Vagina (tissue), 2 donors: ENCODE data around the gene SPAG9. TPM values are rescaled to one million over a fixed set of nuclear protein-coding genes. Genes with fewer than 3 reads are reported as not detected.

Experiments used
- DNase-seq, 2 donors: peaks; one replicate each; pipeline ENCODE4 v3.0.0-alpha.2; 2017; ENCODE audit errors: extremely low spot score in 2 of 2
- H3K27ac ChIP-seq: fragments of 200-600 bp; sonication (generic); one replicate; pipeline ENCODE4 v1.5.1; 2019
- H3K27me3 ChIP-seq: fragments of 200-600 bp; sonication (generic); one replicate; pipeline ENCODE4 v1.5.1; 2019
- H3K36me3 ChIP-seq, 2 donors: fragments of 200-600 bp; sonication (generic); one replicate each; pipeline ENCODE4 v1.5.1; 2017 to 2019
- H3K4me1 ChIP-seq: fragments of 200-600 bp; sonication (generic); one replicate; pipeline ENCODE4 v1.5.1; 2019
- H3K4me3 ChIP-seq, 2 donors: fragments of 200-600 bp; sonication (generic); 1 replicate in 1 of 2; 2 replicates in 1 of 2; pipeline ENCODE4 v1.5.1; 2016 to 2019
- H3K9me3 ChIP-seq: fragments of 200-600 bp; sonication (generic); one replicate; pipeline ENCODE4 v1.5.1; 2019
- CTCF ChIP-seq, 3 experiments: fragments of 450-650 bp in 2 of 3; fragments of 200-600 bp in 1 of 3; sonication (generic) in 1 of 3; IDR thresholded peaks; one replicate each; pipeline ENCODE4 v1.5.1; 2017 to 2019; ENCODE audit warnings: antibody characterized with exemption in 3 of 3, mild to moderate bottlenecking in 2 of 3, moderate library complexity in 2 of 3
- POLR2A ChIP-seq, 2 donors: fragments of 450-650 bp; IDR thresholded peaks; one replicate each; pipeline ENCODE4 v1.6.1; 2017; ENCODE audit warnings: antibody characterized with exemption in 2 of 2, mild to moderate bottlenecking in 2 of 2, moderate library complexity in 2 of 2
- POLR2AphosphoS5 ChIP-seq, 2 donors: sonication (generic); formaldehyde crosslinking; IDR thresholded peaks; one replicate each; pipeline ENCODE4 v1.9.0; 2017; ENCODE audit warnings: antibody characterized with exemption in 2 of 2, mild to moderate bottlenecking in 2 of 2, low read depth in 1 of 2; ENCODE audit not compliant: insufficient read depth in 1 of 2
- intact Hi-C: fragments of 100-400 bp; cut with DNase I; formaldehyde crosslinking; loops from one replicate; pipeline ENCODE4 v1.15.1; 2023
- total RNA-seq: library from RNA; depleted of rRNA; stranded (reverse); fragments of >200 nt; gene quantifications from one replicate; pipeline ENCODE4 v1.2.3, GENCODE V29; 2016

Gene SPAG9
- total RNA-seq, 1 donor from 2014 or later, result 92.6 TPM

GRCh38 chr17:51028176-51028863, 92.3 kb downstream of the SPAG9 start:
- no peak overlapping the region for H3K4me3 ChIP-seq
- TF ChIP-seq POLR2A (IDR thresholded peaks at IDR 0.05) (no peak), POLR2AphosphoS5 (IDR thresholded peaks at IDR 0.05; ENCODE audit: insufficient read depth in 1 of 2, low read depth in 1 of 2) (no peak), CTCF (IDR thresholded peaks at IDR 0.05) (no peak)
- H3K4me1 ChIP-seq, result peaks cover 17% of the 10 kb centered on the region
- H3K27me3 ChIP-seq, result no peaks in the 10 kb centered on the region
- intact Hi-C loops, result no loop called here
- no peaks in the 10 kb centered on the region for H3K9me3 ChIP-seq
- DNase-seq, result no peak
- peaks cover 0 to 8% of the 10 kb centered on the region in 2 donors for H3K36me3 ChIP-seq
- H3K27ac ChIP-seq, result no peak overlapping the region

- Histone ChIP-seq H3K9me3 (no peaks in the 10 kb centered on the region), H3K4me1 (peaks cover 10% of the 10 kb centered on the region), H3K4me3 (no peak overlapping the region), H3K27ac (no peak overlapping the region), H3K27me3 (no peaks in the 10 kb centered on the region), H3K36me3 (peaks cover 0 to 35% of the 10 kb centered on the region in 2 donors)
- TF ChIP-seq POLR2A (IDR thresholded peaks at IDR 0.05) (no peak), CTCF (IDR thresholded peaks at IDR 0.05) (no peak), POLR2AphosphoS5 (IDR thresholded peaks at IDR 0.05; ENCODE audit: insufficient read depth in 1 of 2, low read depth in 1 of 2) (no peak)
- intact Hi-C loops, result no loop called here
- no peak for DNase-seq
These were observed 102.1 kb downstream of the SPAG9 start for GRCh38 chr17:51018541-51018940.

GRCh38 chr17:51017270-51017669, 103.4 kb downstream of the SPAG9 start:
- intact Hi-C loops, result no loop called here
- peaks cover 10% of the 10 kb centered on the region for H3K4me1 ChIP-seq
- TF ChIP-seq POLR2A (IDR thresholded peaks at IDR 0.05) (no peak), POLR2AphosphoS5 (IDR thresholded peaks at IDR 0.05; ENCODE audit: insufficient read depth in 1 of 2, low read depth in 1 of 2) (no peak), CTCF (IDR thresholded peaks at IDR 0.05) (no peak)
- no peak overlapping the region for H3K27ac ChIP-seq
- no peaks in the 10 kb centered on the region for H3K27me3 ChIP-seq
- no peak overlapping the region for H3K4me3 ChIP-seq
- no peaks in the 10 kb centered on the region for H3K9me3 ChIP-seq
- no peak for DNase-seq
- H3K36me3 ChIP-seq, result peaks cover 0 to 35% of the 10 kb centered on the region in 2 donors

GRCh38 chr17:51016099-51016498, 104.6 kb downstream of the SPAG9 start:
- Histone ChIP-seq H3K27ac (no peak overlapping the region), H3K4me1 (peaks cover 10% of the 10 kb centered on the region), H3K9me3 (no peaks in the 10 kb centered on the region), H3K36me3 (peaks cover 0 to 34% of the 10 kb centered on the region in 2 donors), H3K27me3 (no peaks in the 10 kb centered on the region), H3K4me3 (no peak overlapping the region)
- intact Hi-C loops, result no loop called here
- TF ChIP-seq CTCF (IDR thresholded peaks at IDR 0.05), result no peak
- no peak for TF ChIP-seq POLR2A (IDR thresholded peaks at IDR 0.05)
- no peak for TF ChIP-seq POLR2AphosphoS5 (IDR thresholded peaks at IDR 0.05; ENCODE audit: insufficient read depth in 1 of 2, low read depth in 1 of 2)
- DNase-seq, result no peak

- intact Hi-C loops, result no loop called here
- H3K27me3 ChIP-seq, result no peaks in the 10 kb centered on the region
- no peak for DNase-seq
- H3K4me3 ChIP-seq, result no peak overlapping the region
- no peak for TF ChIP-seq POLR2A (IDR thresholded peaks at IDR 0.05)
- H3K36me3 ChIP-seq, result peaks cover 0 to 25% of the 10 kb centered on the region in 2 donors
- no peak overlapping the region for H3K27ac ChIP-seq
- H3K4me1 ChIP-seq, result peaks cover 10% of the 10 kb centered on the region
- no peaks in the 10 kb centered on the region for H3K9me3 ChIP-seq
These were observed 105.5 kb downstream of the SPAG9 start for GRCh38 chr17:51015145-51015558.
